ENCODE measurements around the gene HLTF.

The HLTF gene

DNA sequence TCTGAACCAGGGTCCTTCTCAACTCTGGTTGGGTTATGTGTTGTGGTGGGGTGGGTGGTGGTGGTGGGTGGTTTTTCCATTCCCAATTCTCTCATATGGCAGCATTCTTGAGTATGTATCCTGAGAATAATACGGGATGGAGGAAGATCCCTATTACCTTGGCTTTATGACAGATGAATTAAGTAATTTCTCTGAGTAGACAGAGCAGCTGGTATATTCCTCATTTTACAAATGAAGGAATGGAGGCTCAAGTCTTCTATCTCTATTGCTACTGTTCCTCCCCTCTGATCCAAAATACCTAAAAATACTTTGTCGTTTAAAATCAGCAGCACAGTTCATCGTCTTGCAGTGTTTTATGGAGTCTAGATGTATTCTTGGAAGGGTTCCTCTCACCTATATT is 84.6 kb downstream of the HLTF start:
- Histone ChIP-seq H4K20me1 (ENCODE audit: insufficient read depth, low read length) (no peaks in the 10 kb centered on the region), H3K9ac (ENCODE audit: low read length) (no peak overlapping the region), H3K9me2 (replicated peaks; ENCODE audit: insufficient read depth, low read length) (no peaks in the 10 kb centered on the region), H3K4me1 (ENCODE audit: low read length) (peaks cover 60% of the 10 kb centered on the region), H3K36me3 (replicated peaks; ENCODE audit: insufficient read depth, low read length) (no peaks in the 10 kb centered on the region), H3K27me3 (replicated peaks; ENCODE audit: insufficient read depth, low read length) (no peaks in the 10 kb centered on the region), H3F3A (ENCODE audit: insufficient read depth, low read length) (peaks cover 45% of the 10 kb centered on the region), H3K79me2 (ENCODE audit: low read length) (peaks cover 24% of the 10 kb centered on the region), H3K9me3 (replicated peaks; ENCODE audit: insufficient read depth, low read length) (no peaks in the 10 kb centered on the region), H3K4me2 (ENCODE audit: low read depth, low read length) (no peak overlapping the region), H2AFZ (ENCODE audit: low read length) (no peak overlapping the region), H3K27ac (ENCODE audit: low read length) (no peak overlapping the region), H3K4me3 (ENCODE audit: low read length) (no peak overlapping the region)
- DNase-seq, result no peak
- no peak for TF ChIP-seq EZH2phosphoT487 (IDR thresholded peaks at IDR 0.05; ENCODE audit: low read length)
- no peak for TF ChIP-seq EZH2 (optimal IDR thresholded peaks at IDR 0.05; ENCODE audit: low read depth, low read length)
- TF ChIP-seq, protein P1, sequence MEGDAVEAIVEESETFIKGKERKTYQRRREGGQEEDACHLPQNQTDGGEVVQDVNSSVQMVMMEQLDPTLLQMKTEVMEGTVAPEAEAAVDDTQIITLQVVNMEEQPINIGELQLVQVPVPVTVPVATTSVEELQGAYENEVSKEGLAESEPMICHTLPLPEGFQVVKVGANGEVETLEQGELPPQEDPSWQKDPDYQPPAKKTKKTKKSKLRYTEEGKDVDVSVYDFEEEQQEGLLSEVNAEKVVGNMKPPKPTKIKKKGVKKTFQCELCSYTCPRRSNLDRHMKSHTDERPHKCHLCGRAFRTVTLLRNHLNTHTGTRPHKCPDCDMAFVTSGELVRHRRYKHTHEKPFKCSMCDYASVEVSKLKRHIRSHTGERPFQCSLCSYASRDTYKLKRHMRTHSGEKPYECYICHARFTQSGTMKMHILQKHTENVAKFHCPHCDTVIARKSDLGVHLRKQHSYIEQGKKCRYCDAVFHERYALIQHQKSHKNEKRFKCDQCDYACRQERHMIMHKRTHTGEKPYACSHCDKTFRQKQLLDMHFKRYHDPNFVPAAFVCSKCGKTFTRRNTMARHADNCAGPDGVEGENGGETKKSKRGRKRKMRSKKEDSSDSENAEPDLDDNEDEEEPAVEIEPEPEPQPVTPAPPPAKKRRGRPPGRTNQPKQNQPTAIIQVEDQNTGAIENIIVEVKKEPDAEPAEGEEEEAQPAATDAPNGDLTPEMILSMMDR (IDR thresholded peaks at IDR 0.05; ENCODE audit: low read length), result no peak

DNA sequence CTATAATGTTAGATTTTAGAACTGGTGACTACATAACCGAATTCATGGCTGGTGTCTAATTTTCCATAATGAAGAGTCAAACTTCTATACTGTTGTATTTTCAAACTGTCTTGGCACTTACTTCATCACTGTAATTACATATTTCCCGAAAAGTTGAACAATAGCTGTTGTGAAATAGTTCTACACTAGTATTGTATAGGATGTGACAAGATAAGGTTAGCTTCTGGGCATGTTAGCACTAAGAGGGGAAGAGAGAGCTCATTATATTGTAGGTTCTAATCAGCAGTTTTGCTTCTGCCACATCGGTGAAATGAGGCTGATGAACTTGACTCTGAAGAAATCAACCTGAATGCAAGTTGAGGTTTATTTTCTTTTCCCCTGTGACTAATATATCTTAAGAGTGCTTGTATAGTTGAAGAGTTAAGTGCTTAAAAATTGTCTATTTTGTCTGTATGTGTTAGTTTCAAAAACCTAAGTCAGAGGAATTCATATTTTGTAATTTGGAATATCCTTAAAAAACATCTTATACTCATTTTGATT is 86.1 kb downstream of the HLTF start:
- TF ChIP-seq EZH2phosphoT487 (IDR thresholded peaks at IDR 0.05; ENCODE audit: low read length) (no peak), EZH2 (optimal IDR thresholded peaks at IDR 0.05; ENCODE audit: low read depth, low read length) (no peak)
- TF ChIP-seq, protein P1 (IDR thresholded peaks at IDR 0.05; ENCODE audit: low read length), result no peak
- peaks cover 60% of the 10 kb centered on the region for H3K4me1 ChIP-seq (ENCODE audit: low read length)
- H3K36me3 ChIP-seq (replicated peaks; ENCODE audit: insufficient read depth, low read length), result no peaks in the 10 kb centered on the region; the same call in 1 of the 2 replicates
- H3K79me2 ChIP-seq (ENCODE audit: low read length), result peaks cover 28% of the 10 kb centered on the region
- H3K9me2 ChIP-seq (replicated peaks; ENCODE audit: insufficient read depth, low read length), result no peaks in the 10 kb centered on the region
- peak overlapping the region; percentile 59 for H3K4me2 ChIP-seq (ENCODE audit: low read depth, low read length)
- peak overlapping the region; percentile 94 for H3K27ac ChIP-seq (ENCODE audit: low read length)
- no peaks in the 10 kb centered on the region for H4K20me1 ChIP-seq (ENCODE audit: insufficient read depth, low read length)
- peak overlapping the region; percentile 40 for H3K9ac ChIP-seq (ENCODE audit: low read length)
- H3F3A ChIP-seq (ENCODE audit: insufficient read depth, low read length), result peaks cover 45% of the 10 kb centered on the region
- no peaks in the 10 kb centered on the region for H3K27me3 ChIP-seq (replicated peaks; ENCODE audit: insufficient read depth, low read length)
- H3K9me3 ChIP-seq (replicated peaks; ENCODE audit: insufficient read depth, low read length), result no peaks in the 10 kb centered on the region
- H2AFZ ChIP-seq (ENCODE audit: low read length), result no peak overlapping the region
- H3K4me3 ChIP-seq (ENCODE audit: low read length), result peak overlapping the region; percentile 9; the same call in 1 of the 2 replicates
- DNase-seq, result peak; percentile 25

DNA sequence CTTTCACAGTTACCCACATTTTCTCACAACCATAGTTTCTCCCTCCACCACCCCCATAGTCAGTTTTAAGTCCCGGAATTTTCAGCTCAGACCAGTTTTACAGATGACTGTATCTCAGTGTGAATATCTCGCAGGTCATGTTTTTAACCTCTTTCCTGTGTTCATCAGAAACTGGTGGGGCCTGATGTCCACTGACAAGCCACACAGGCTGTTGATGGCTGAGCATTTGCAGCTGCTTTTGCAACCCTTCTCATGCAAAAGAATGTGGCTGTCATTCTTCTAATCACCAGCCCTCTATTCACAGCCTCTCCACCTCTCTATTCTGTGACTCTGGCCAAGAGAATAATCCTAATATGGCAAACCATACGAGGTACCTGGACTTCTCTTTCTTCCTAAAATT is 86.5 kb downstream of the HLTF start:
- Histone ChIP-seq H3K9me3 (replicated peaks; ENCODE audit: insufficient read depth, low read length) (no peaks in the 10 kb centered on the region), H3F3A (ENCODE audit: insufficient read depth, low read length) (peaks cover 45% of the 10 kb centered on the region), H3K36me3 (replicated peaks; ENCODE audit: insufficient read depth, low read length) (no peaks in the 10 kb centered on the region; the same call in 1 of the 2 replicates), H3K4me1 (ENCODE audit: low read length) (peaks cover 60% of the 10 kb centered on the region), H3K27me3 (replicated peaks; ENCODE audit: insufficient read depth, low read length) (no peaks in the 10 kb centered on the region), H3K4me3 (ENCODE audit: low read length) (peak overlapping the region; percentile 9; the same call in 1 of the 2 replicates), H2AFZ (ENCODE audit: low read length) (no peak overlapping the region), H3K27ac (ENCODE audit: low read length) (peak overlapping the region; percentile 94), H3K9me2 (replicated peaks; ENCODE audit: insufficient read depth, low read length) (no peaks in the 10 kb centered on the region), H3K4me2 (ENCODE audit: low read depth, low read length) (peak overlapping the region; percentile 59), H4K20me1 (ENCODE audit: insufficient read depth, low read length) (no peaks in the 10 kb centered on the region), H3K79me2 (ENCODE audit: low read length) (peaks cover 32% of the 10 kb centered on the region), H3K9ac (ENCODE audit: low read length) (peak overlapping the region; percentile 40)
- peak; percentile 63 for DNase-seq
- no peak for TF ChIP-seq EZH2phosphoT487 (IDR thresholded peaks at IDR 0.05; ENCODE audit: low read length)
- TF ChIP-seq, protein P1 (IDR thresholded peaks at IDR 0.05; ENCODE audit: low read length), result no peak
- TF ChIP-seq EZH2 (optimal IDR thresholded peaks at IDR 0.05; ENCODE audit: low read depth, low read length), result no peak
